K562 (cell line): Measurements from ENCODE around the gene RGS3. TPM values are rescaled to one million over a fixed set of nuclear protein-coding genes. Genes with fewer than 3 reads are reported as not detected.

Source experiments
- ATAC-seq: fragments of 200-7000 bp; cut with Tn5 transposase; 3 replicates; pipeline ENCODE4 v1.9.1; 2020; ENCODE audit warnings: moderate library complexity
- BruUV-seq: library from RNA; stranded (reverse); fragments of 400-500 nt; replicated peaks from 2 replicates; lab custom pipeline; 2021; lab: Mats Ljungman, UMichigan
- CTCF ChIA-PET: fragments of 300-600 bp; formaldehyde crosslinking; extraction: SDS; loops from one replicate; lab custom pipeline; 2021; ENCODE audit warnings: low intra/inter-chr PET ratio; lab: Yijun Ruan, JAX
- POLR2A ChIA-PET: fragments of 300-600, 350-650 bp; sonication (Branson Sonifier 250); formaldehyde crosslinking; extraction: SDS; loops from one replicate; lab custom pipeline; 2021; ENCODE audit warnings: antibody characterized with exemption, inconsistent platforms; lab: Yijun Ruan, JAX
- DNase-seq, 4 experiments: peaks; one replicate each; pipeline versions ENCODE4 v3.0.0 to v3.0.0-alpha.2; 2011 to 2018; ENCODE audit warnings: low spot score in 3 of 4, mixed read lengths in 3 of 4; ENCODE audit errors: extremely low read depth in 1 of 4
- FAIRE-seq: peaks from 2 replicates; lab custom pipeline; 2011; peaks lifted over from hg19 to GRCh38; lab: Jason Lieb, UNC
- H2AFZ ChIP-seq: 2 replicates; pipeline ENCODE4 v1.6.0; 2011; ENCODE audit warnings: low read depth, low read length, control low read depth, inconsistent platforms
- H3K27ac ChIP-seq: fragments of 200-600 bp; 3 replicates; pipeline ENCODE4 v1.8.0; 2011; ENCODE audit warnings: low read depth, mild to moderate bottlenecking, control low read depth, inconsistent platforms, low read length, moderate library complexity, mixed read lengths; ENCODE audit errors: extremely low read depth
- H3K27me3 ChIP-seq, 2 experiments: fragments of 300-600 bp in 1 of 2; 2 replicates in 1 of 2; 3 replicates in 1 of 2; pipeline versions ENCODE4 v1.6.0 to v1.8.0; 2011; ENCODE audit warnings: inconsistent platforms in 2 of 2, low read length in 2 of 2, mild to moderate bottlenecking in 1 of 2, mixed read lengths in 1 of 2, moderate library complexity in 1 of 2; ENCODE audit not compliant: control insufficient read depth in 2 of 2, insufficient read depth in 2 of 2
- H3K36me3 ChIP-seq: fragments of 300-600 bp; 3 replicates; pipeline ENCODE4 v1.8.0; 2011; ENCODE audit warnings: mild to moderate bottlenecking, low read length, inconsistent platforms; ENCODE audit not compliant: control insufficient read depth, insufficient read depth
- H3K4me1 ChIP-seq, 2 experiments: fragments of 200-600 bp in 1 of 2; replicated peaks in 1 of 2; 2 replicates in 1 of 2; 3 replicates in 1 of 2; pipeline versions ENCODE4 v1.5.1 to v1.8.0; 2011; ENCODE audit warnings: inconsistent platforms in 2 of 2, low read length in 2 of 2, mild to moderate bottlenecking in 1 of 2, mixed read lengths in 1 of 2, moderate library complexity in 1 of 2; ENCODE audit not compliant: control insufficient read depth in 2 of 2, insufficient read depth in 2 of 2
- H3K4me2 ChIP-seq: 2 replicates; pipeline ENCODE4 v1.6.1; 2011; ENCODE audit warnings: low read length, control low read depth, inconsistent platforms, mixed read lengths; ENCODE audit not compliant: insufficient read depth
- H3K4me3 ChIP-seq: fragments of 200-600 bp; sonication (generic), shearing (Covaris generic); 2 replicates; pipeline ENCODE4 v1.5.1; 2016; ENCODE audit warnings: control low read depth, inconsistent platforms
- H3K79me2 ChIP-seq: fragments of 200-600 bp; 3 replicates; pipeline ENCODE4 v1.8.0; 2011; ENCODE audit warnings: low read length, inconsistent platforms; ENCODE audit not compliant: control insufficient read depth, insufficient read depth
- H3K9ac ChIP-seq, 2 experiments: 2 replicates each; pipeline versions ENCODE4 v1.6.0 to v1.6.1; 2011; ENCODE audit warnings: low read depth in 2 of 2, low read length in 2 of 2, control low read depth in 1 of 2, inconsistent platforms in 1 of 2, mild to moderate bottlenecking in 1 of 2, mixed read lengths in 1 of 2; ENCODE audit not compliant: insufficient read depth in 1 of 2
- H3K9me1 ChIP-seq: one replicate; pipeline ENCODE4 v1.6.0; 2011; ENCODE audit warnings: inconsistent platforms, mild to moderate bottlenecking, low read length, moderate library complexity; ENCODE audit not compliant: control insufficient read depth, insufficient read depth
- H3K9me3 ChIP-seq: replicated peaks from 2 replicates; pipeline ENCODE4 v1.5.1; 2011; ENCODE audit warnings: low read depth, low read length, inconsistent platforms; ENCODE audit not compliant: control insufficient read depth, insufficient read depth
- H4K20me1 ChIP-seq: replicated peaks from 2 replicates; pipeline ENCODE4 v1.6.1; 2011; ENCODE audit warnings: low read length, inconsistent platforms, mixed read lengths; ENCODE audit not compliant: control insufficient read depth, insufficient read depth
- C11orf30 ChIP-seq: fragments of 450-650 bp; IDR thresholded peaks from 2 replicates; pipeline ENCODE4 v1.6.1; 2016; ENCODE audit warnings: low read depth, mild to moderate bottlenecking
- CEBPB ChIP-seq: fragments of 450-650 bp; IDR thresholded peaks from 2 replicates; pipeline ENCODE4 v1.6.1; 2016; ENCODE audit warnings: missing genetic modification characterization, missing compliant biosample characterization
- HEY1 ChIP-seq: fragments of 250-450 bp; sonication (Bioruptor Pico); IDR thresholded peaks from 2 replicates; pipeline ENCODE4 v1.5.0; 2020; ENCODE audit warnings: mild to moderate bottlenecking, moderate library complexity, borderline replicate concordance
- MAFG ChIP-seq: fragments of 450-650 bp; conservative IDR thresholded peaks from 2 replicates; pipeline ENCODE4 v1.6.1; 2016; ENCODE audit warnings: missing genetic modification characterization, missing compliant biosample characterization
- MAFK ChIP-seq: IDR thresholded peaks from 2 replicates; pipeline ENCODE4 v1.6.1; 2011; ENCODE audit warnings: low read length, improper control_type of control experiment
- POLR2AphosphoS5 ChIP-seq: IDR thresholded peaks from 2 replicates; pipeline ENCODE4 v1.6.1; 2011; ENCODE audit warnings: mild to moderate bottlenecking, low read depth, low read length, moderate library complexity; ENCODE audit not compliant: control insufficient read depth, insufficient read depth
- ZNF316 ChIP-seq: fragments of 450-650 bp; IDR thresholded peaks from 2 replicates; pipeline ENCODE4 v1.6.1; 2016
- WGBS: fragments of 100-300 bp; shearing (Covaris generic); methylation state at CpG from one replicate; pipeline ENCODE4 v1.1.6; 2016; ENCODE audit warnings: low coverage, mixed read lengths; ENCODE audit not compliant: insufficient coverage; ENCODE audit errors: missing lambda C conversion rate; 5-methylcytosine and 5-hydroxymethylcytosine counted together
- in situ Hi-C: fragments of 300-500 bp; cut with MboI; formaldehyde crosslinking; loops from 4 replicates; pipeline ENCODE4 v1.15.0; 2018; ENCODE audit warnings: inconsistent platforms, mixed read lengths
- intact Hi-C: fragments of 100-400 bp; cut with micrococcal nuclease; formaldehyde crosslinking; loops from 2 replicates; pipeline ENCODE4 v1.14.2; 2022
- polyA plus RNA-seq, 8 experiments: library from polyadenylated mRNA; depleted of rRNA in 4 of 8; stranded (reverse) in 5 of 8; unstranded in 3 of 8; fragments of >200 nt; fragmentation: Nextera tagmentation in 2 of 8; fragmentation: Illumina TruSeq in 1 of 8; extraction: Ambion mirVana in 2 of 8; extraction: Trizol in 1 of 8; gene quantifications; 2 replicates each; pipeline versions ENCODE4 v1.2.1 to v1.2.3, GENCODE V29; 2011 to 2014; ENCODE audit warnings: inconsistent platforms in 1 of 8, missing spikeins in 1 of 8
- total RNA-seq, 7 experiments: library from RNA; depleted of rRNA in 6 of 7; stranded (reverse); fragments of >200 nt in 6 of 7; fragmentation: Illumina TruSeq in 2 of 7; extraction: Trizol in 2 of 7; gene quantifications; 2 replicates each; pipeline versions ENCODE4 v1.2.1 to v1.2.3, GENCODE V29; 2011 to 2021; ENCODE audit warnings: low replicate concordance in 1 of 7

Gene RGS3
- total and polyA plus RNA-seq, 9 of the 15 experiments (the other 6 are each of a cell fraction or from before 2014, with no cell fraction given): 0.08 to 2.9 (median 0.95) TPM

DNA sequence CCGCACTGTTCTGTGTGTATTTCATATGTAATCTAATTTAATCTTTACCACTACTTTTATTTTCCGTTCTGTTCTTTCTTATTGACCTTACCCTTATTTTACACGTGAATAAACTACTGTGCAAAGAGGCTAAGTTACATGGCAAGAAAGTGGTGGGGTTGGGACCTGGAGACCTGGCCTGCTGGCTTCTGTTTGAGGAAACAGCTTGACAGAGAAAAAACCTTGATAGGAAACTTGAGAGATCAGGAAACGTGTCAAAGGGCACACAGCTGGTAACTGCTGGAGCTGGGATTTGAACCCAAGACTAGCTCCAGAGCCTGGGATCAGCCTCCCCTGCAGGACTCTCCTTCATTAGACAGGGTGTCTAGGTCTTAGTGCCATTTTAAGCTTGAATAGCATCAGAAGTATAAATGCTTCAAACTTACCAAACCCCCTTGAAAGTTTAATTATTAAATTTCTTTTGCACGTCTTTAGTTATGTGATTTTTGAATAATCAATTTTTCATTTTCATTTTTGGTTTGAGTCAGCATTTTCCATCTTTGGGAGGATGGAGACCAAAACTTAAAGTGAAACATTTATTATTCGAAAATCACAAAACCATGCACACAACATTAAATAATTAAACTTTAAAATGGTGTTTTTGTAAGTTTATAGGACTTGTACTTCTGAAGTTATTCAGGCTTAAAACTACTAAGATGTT is 129.5 kb downstream of the RGS3 start:
- Histone ChIP-seq H4K20me1 (no peaks in the 10 kb centered on the region; the same call in 1 of the 2 replicates), H3K9me3 (no peaks in the 10 kb centered on the region), H3K36me3 (no peaks in the 10 kb centered on the region), H3K27ac (no peak overlapping the region), H3K4me1 (peaks cover 0 to 9% of the 10 kb centered on the region in 2 experiments; a peak in 3 of 5 replicates), H3K79me2 (no peaks in the 10 kb centered on the region), H2AFZ (no peak overlapping the region), H3K9me1 (no peaks in the 10 kb centered on the region), H3K4me3 (no peak overlapping the region), H3K9ac (no peak overlapping the region; a peak in 1 of 4 replicates), H3K4me2 (no peak overlapping the region), H3K27me3 (peaks cover 0 to 9% of the 10 kb centered on the region in 2 experiments; a peak in 3 of 5 replicates)
- CTCF ChIA-PET: interaction anchor here (5.8 to 6.1 kb wide), 2 partner anchors 64 to 147 kb away, joined by 43 to 91 read pairs; no protein-coding TSS in a partner anchor
- POLR2A ChIA-PET: no interaction called here
- TF ChIP-seq MAFK (0 out of 2 replicates have a peak, but pooled peaks have one; percentile 25), CEBPB (tag) (no peak), HEY1 (CRISPR knock-in tag) (no peak), POLR2AphosphoS5 (no peak), C11orf30 (peak; percentile 66; the same call in 1 of the 2 replicates), ZNF316 (peak; percentile 89), MAFG (peak; percentile 50; the same call in 1 of the 2 replicates)
- 41% methylated on average over 6 of the region's 6 CpGs for WGBS
- DNase-seq: no peak
- in situ Hi-C loops (loop anchor here (5.0 kb wide), 1 partner anchor 321 kb away; no protein-coding TSS in a partner anchor), intact Hi-C loops (no loop called here)
- no TSS peak for BruUV-seq
- ATAC-seq: no peak
- no peak for FAIRE-seq
